ENCODE data around the gene ZC3H12A. TPM values are rescaled to one million over a fixed set of nuclear protein-coding genes. Genes with fewer than 3 reads are reported as not detected.

ZC3H12A gene
- total and polyA plus RNA-seq, 9 donors = 1.4 to 86.6 (median 6.8) TPM

GRCh38 chr1:37438037-37438868 is 36.1 kb upstream of the ZC3H12A start:
- Histone ChIP-seq H3K36me3 (no peaks in the 10 kb centered on the region), H3K27me3 (no peaks in the 10 kb centered on the region), H3K27ac (no peak overlapping the region), H3K4me1 (ENCODE audit: insufficient read depth) (no peaks in the 10 kb centered on the region), H3K9me3 (no peaks in the 10 kb centered on the region), H3K4me3 (no peak overlapping the region)
- 57 to 72% (median 67%) methylated on average over 6 of the region's 6 CpGs for WGBS, 3 donors
- intact Hi-C loops (cut with DNase I) = loop anchor here in 1 of 4 donors (5.0 kb wide), 1 partner anchor 861 kb away; no protein-coding TSS in a partner anchor
- TF ChIP-seq CTCF (IDR thresholded peaks at IDR 0.05) (no peak), EP300 (IDR thresholded peaks at IDR 0.05) (no peak), POLR2A (IDR thresholded peaks at IDR 0.05) (no peak)
- no peak for DNase-seq

GRCh38 chr1:37438869-37439343 is 35.5 kb upstream of the ZC3H12A start:
- 37 to 46% (median 46%) methylated on average over 4 of the region's 4 CpGs for WGBS, 3 donors
- intact Hi-C loops (cut with DNase I) = loop anchor here in 1 of 4 donors (5.0 kb wide), 1 partner anchor 862 kb away; no protein-coding TSS in a partner anchor
- Histone ChIP-seq H3K27me3 (no peaks in the 10 kb centered on the region), H3K36me3 (no peaks in the 10 kb centered on the region), H3K9me3 (no peaks in the 10 kb centered on the region), H3K4me3 (no peak overlapping the region), H3K4me1 (ENCODE audit: insufficient read depth) (no peaks in the 10 kb centered on the region), H3K27ac (no peak overlapping the region)
- TF ChIP-seq CTCF (IDR thresholded peaks at IDR 0.05) = no peak
- no peak for TF ChIP-seq EP300 (IDR thresholded peaks at IDR 0.05)
- TF ChIP-seq POLR2A (IDR thresholded peaks at IDR 0.05) = no peak
- DNase-seq = no peak

- H3K9me3 ChIP-seq = no peaks in the 10 kb centered on the region
- DNase-seq = no peak
- 38 to 45% (median 42%) methylated on average over 2 of the region's 2 CpGs for WGBS, 3 donors
- TF ChIP-seq EP300 (IDR thresholded peaks at IDR 0.05) = no peak
- TF ChIP-seq POLR2A (IDR thresholded peaks at IDR 0.05) = no peak
- TF ChIP-seq CTCF (IDR thresholded peaks at IDR 0.05) = no peak
- no peaks in the 10 kb centered on the region for H3K36me3 ChIP-seq
- H3K4me3 ChIP-seq = no peak overlapping the region
- H3K27me3 ChIP-seq = no peaks in the 10 kb centered on the region
- intact Hi-C loops (cut with DNase I) = loop anchor here in 1 of 4 donors (5.0 kb wide), 1 partner anchor 862 kb away; no protein-coding TSS in a partner anchor
- H3K27ac ChIP-seq = no peak overlapping the region
- no peaks in the 10 kb centered on the region for H3K4me1 ChIP-seq (ENCODE audit: insufficient read depth)
Measured at GRCh38 chr1:37439349-37439995, 34.9 kb upstream of the ZC3H12A start.

- DNase-seq = no peak
- no peaks in the 10 kb centered on the region for H3K27me3 ChIP-seq
Measured at GRCh38 chr1:37441490-37441889, 32.9 kb upstream of the ZC3H12A start.

More at GRCh38 chr1:37441490-37441889, 32.9 kb upstream of the ZC3H12A start:
- Histone ChIP-seq H3K4me3 (no peak overlapping the region), H3K36me3 (no peaks in the 10 kb centered on the region), H3K27ac (no peak overlapping the region), H3K4me1 (ENCODE audit: insufficient read depth) (no peaks in the 10 kb centered on the region), H3K9me3 (no peaks in the 10 kb centered on the region)
- TF ChIP-seq POLR2A (IDR thresholded peaks at IDR 0.05) (no peak), CTCF (IDR thresholded peaks at IDR 0.05) (no peak)
- intact Hi-C loops (cut with DNase I) = no loop called here
- 76 to 78% (median 78%) methylated on average over 10 of the region's 10 CpGs for WGBS, 3 donors

All from ovary (tissue), 9 donors.